Gastrocnemius medialis (tissue), 4 donors: Measurements from ENCODE around the gene MAP3K5.

Experiments used
- POLR2A ChIP-seq, 2 donors: fragments of 450-650 bp; IDR thresholded peaks; one replicate each; pipeline ENCODE4 v1.6.1; 2017; ENCODE audit warnings: antibody characterized with exemption in 2 of 2, mild to moderate bottlenecking in 2 of 2, moderate library complexity in 2 of 2
- TF ChIP-seq, protein P1 (sequence below), 5 experiments: fragments of 450-650 bp in 3 of 5; fragments of 200-600 bp in 2 of 5; sonication (generic) in 2 of 5; IDR thresholded peaks in 4 of 5; conservative IDR thresholded peaks in 1 of 5; 1 replicate in 4 of 5; 2 replicates in 1 of 5; pipeline ENCODE4 v1.5.1; 2016 to 2019; ENCODE audit warnings: antibody characterized with exemption in 5 of 5, mild to moderate bottlenecking in 3 of 5, moderate library complexity in 3 of 5

DNA sequence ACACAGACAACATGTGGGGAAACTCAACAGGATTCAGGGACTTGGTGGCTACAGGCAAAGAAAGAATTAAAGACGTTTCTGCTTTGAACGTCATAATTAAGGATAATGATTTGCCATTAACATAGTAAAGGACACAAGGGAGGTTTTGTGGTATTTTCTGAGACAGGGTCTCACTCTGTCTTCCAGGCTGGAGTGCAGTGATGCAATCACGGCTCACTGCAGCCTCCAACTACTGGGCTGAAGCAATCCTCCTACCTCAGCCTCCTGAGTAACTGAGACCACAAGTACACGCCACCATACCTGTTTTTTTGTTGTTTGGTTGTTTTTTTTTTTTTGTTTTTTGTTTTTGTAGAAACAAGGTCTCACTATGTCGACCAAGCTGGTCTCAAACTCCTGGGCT lies 62.4 kb downstream of the MAP3K5 start:
- TF ChIP-seq, protein P1, sequence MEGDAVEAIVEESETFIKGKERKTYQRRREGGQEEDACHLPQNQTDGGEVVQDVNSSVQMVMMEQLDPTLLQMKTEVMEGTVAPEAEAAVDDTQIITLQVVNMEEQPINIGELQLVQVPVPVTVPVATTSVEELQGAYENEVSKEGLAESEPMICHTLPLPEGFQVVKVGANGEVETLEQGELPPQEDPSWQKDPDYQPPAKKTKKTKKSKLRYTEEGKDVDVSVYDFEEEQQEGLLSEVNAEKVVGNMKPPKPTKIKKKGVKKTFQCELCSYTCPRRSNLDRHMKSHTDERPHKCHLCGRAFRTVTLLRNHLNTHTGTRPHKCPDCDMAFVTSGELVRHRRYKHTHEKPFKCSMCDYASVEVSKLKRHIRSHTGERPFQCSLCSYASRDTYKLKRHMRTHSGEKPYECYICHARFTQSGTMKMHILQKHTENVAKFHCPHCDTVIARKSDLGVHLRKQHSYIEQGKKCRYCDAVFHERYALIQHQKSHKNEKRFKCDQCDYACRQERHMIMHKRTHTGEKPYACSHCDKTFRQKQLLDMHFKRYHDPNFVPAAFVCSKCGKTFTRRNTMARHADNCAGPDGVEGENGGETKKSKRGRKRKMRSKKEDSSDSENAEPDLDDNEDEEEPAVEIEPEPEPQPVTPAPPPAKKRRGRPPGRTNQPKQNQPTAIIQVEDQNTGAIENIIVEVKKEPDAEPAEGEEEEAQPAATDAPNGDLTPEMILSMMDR (IDR thresholded peaks at IDR 0.05 in 4 of 5, conservative IDR thresholded peaks at IDR 0.05 in 1 of 5): no peak
- no peak for TF ChIP-seq POLR2A (IDR thresholded peaks at IDR 0.05)
